Measurements from ENCODE around the gene FOLR1. TPM values are rescaled to one million over a fixed set of nuclear protein-coding genes. Genes with fewer than 3 reads are reported as not detected.

Gene FOLR1
- total and polyA plus RNA-seq, 3 experiments from 2014 or later, result not detected

DNA sequence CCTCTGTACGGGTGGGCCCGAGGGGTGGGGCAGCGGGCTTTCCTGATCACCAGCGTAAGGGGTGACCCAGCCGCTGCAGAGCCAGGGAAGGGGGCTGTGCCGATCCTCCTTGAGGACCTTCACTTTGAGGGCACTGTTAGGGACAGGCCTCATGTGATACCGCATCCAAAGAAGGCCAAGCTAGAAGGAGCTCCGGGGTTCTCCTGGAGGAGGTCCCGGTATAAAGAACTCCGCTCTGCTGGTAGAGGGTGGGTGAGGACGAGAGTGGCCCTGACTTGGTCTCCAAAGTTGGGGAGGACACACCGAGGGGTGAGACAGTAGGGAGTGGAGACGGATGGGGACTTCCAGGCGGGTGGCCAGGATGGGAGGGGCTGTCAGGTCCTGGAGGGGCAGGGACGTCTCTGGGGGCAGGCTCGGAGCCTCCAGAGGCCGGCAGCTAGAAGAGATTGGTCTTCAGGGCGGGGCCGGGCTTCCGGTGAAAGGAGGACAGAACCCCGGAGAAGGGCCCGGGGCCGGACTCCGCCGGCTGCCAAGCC, 47.4 kb downstream of the FOLR1 start:
- ChIA-PET POLR2A (no interaction called here), CTCF (no interaction called here)
- peaks cover 33% of the 10 kb centered on the region for H3K27me3 ChIP-seq (ENCODE audit: insufficient read depth, low read length, poor library complexity, severe bottlenecking)
- Mint-ChIP-seq H3K27ac (no peak overlapping the region), H3K4me1 (peaks cover 21 to 34% (median 28%) of the 10 kb centered on the region in 3 donors), H3K27me3 (peaks cover 33 to 40% of the 10 kb centered on the region in 2 donors), H3K4me3 (peak overlapping the region in 5 of 7 donors; percentile 56 to 88 (median 58)), H3K9me3 (peaks cover 0 to 2% (median 0%) of the 10 kb centered on the region in 5 donors), H3K36me3 (peaks cover 2 to 32% (median 9%) of the 10 kb centered on the region in 3 donors)
- no peak overlapping the region for H3K27ac ChIP-seq (ENCODE audit: low read depth, low read length)
- H3K4me1 ChIP-seq (ENCODE audit: insufficient read depth, low read length), result peaks cover 11% of the 10 kb centered on the region
- H3K9me3 ChIP-seq (ENCODE audit: low read length), result no peaks in the 10 kb centered on the region
- no peak overlapping the region for H3K4me3 ChIP-seq (ENCODE audit: low read length)
- peak in 1 of 5 donors; percentile 49 for DNase-seq
- peaks cover 4% of the 10 kb centered on the region for H3K36me3 ChIP-seq (ENCODE audit: insufficient read depth, low read length)

DNA sequence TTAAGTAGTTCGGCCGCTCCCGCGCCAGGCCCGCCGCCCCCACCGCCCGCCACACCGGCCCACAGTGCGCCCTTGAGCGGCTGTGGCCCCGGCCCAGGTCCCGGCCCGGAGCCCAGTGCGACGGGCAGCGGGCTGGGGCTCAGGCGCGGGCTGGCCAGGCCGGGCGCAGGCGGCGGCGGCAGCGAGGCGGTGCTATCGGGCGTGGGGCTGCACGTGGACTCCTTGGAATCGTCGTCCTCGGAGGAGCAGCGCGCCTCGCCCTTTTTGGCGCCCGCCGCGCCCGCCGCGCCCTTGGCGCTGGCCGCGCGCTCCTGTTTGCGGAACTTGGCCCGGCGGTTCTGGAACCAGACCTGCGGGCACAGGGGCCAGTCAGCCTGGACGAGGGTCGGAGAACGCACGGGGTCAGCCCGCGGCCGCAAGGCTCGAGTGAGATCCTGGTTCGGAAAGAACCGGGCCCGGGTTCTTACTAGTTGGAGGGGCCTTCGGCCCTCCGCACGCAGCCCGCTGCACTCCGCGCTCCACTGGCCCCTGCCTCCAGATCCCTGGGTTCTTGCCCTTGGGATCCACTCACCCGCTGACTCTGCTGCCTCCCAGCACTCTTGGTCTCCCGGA, 48.0 kb downstream of the FOLR1 start:
- Mint-ChIP-seq H3K4me1 (peaks cover 27 to 40% (median 30%) of the 10 kb centered on the region in 3 donors), H3K4me3 (peak overlapping the region in 5 of 7 donors; percentile 45 to 76 (median 71)), H3K36me3 (peaks cover 0 to 26% (median 4%) of the 10 kb centered on the region in 3 donors), H3K27me3 (peaks cover 38 to 40% of the 10 kb centered on the region in 2 donors), H3K9me3 (peaks cover 0 to 2% (median 0%) of the 10 kb centered on the region in 5 donors), H3K27ac (peak overlapping the region in 1 of 8 donors; percentile 13)
- ChIA-PET POLR2A (interaction anchor here (0.6 kb wide), 1 partner anchor 14 kb away, joined by 3 read pairs; no protein-coding TSS in a partner anchor), CTCF (no interaction called here)
- DNase-seq, result peak in 1 of 5 donors; percentile 40
- Histone ChIP-seq H3K9me3 (ENCODE audit: low read length) (no peaks in the 10 kb centered on the region), H3K27ac (ENCODE audit: low read depth, low read length) (no peak overlapping the region), H3K4me3 (ENCODE audit: low read length) (no peak overlapping the region), H3K4me1 (ENCODE audit: insufficient read depth, low read length) (peaks cover 11% of the 10 kb centered on the region), H3K27me3 (ENCODE audit: insufficient read depth, low read length, poor library complexity, severe bottlenecking) (peaks cover 39% of the 10 kb centered on the region), H3K36me3 (ENCODE audit: insufficient read depth, low read length) (peaks cover 3% of the 10 kb centered on the region)

DNA sequence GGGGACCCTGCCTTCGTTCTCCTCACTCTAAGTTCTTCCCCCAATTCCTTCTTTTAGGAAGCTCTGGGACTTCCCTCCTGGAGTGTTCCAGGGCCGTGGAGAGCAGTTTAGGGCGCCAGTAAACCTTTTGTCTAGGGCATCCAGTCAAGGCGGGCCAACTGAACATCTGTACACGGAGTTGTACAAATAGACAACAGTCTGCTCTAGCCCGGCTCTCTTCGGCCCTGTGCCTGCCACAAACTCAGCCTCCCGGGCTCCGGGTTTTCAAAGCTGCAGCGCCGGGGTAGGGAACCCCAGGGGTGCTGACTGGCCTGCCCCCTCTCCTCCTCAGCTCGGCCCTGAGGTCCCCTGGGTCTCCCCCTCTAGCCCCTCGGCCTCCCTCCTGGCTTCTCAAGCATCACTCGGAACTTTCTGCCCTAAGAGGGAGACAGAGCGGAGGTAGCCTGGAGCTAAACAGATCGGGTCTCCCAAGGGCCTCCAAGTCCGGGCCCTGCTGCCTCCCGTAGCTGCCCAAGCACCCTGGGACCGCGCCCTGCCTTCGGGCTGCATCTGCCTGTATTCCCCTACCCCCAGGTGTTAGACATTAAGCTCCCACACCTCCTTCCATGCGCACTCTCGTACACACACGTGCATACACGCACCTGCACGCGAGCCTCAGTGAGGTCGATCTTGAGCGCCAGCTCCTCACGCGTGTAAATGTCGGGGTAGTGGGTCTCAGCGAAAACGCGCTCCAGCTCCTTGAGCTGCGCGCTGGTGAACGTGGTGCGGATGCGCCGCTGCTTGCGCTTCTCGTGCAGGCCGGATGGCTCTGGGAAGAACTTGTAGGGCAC, 48.7 kb downstream of the FOLR1 start:
- ChIA-PET POLR2A (interaction anchor here (0.6 to 1.4 kb wide), 3 partner anchors 14 to 18 kb away, joined by 3 to 8 read pairs (median 3); no protein-coding TSS in a partner anchor), CTCF (no interaction called here)
- Mint-ChIP-seq H3K9me3 (peaks cover 0 to 2% (median 0%) of the 10 kb centered on the region in 5 donors), H3K4me3 (peak overlapping the region in 5 of 7 donors; percentile 45 to 76 (median 71)), H3K27ac (peak overlapping the region in 2 of 8 donors; percentile 13 to 75), H3K27me3 (peaks cover 39 to 40% of the 10 kb centered on the region in 2 donors), H3K4me1 (peaks cover 27 to 40% (median 30%) of the 10 kb centered on the region in 3 donors), H3K36me3 (peaks cover 0 to 20% (median 4%) of the 10 kb centered on the region in 3 donors)
- peaks cover 3% of the 10 kb centered on the region for H3K36me3 ChIP-seq (ENCODE audit: insufficient read depth, low read length)
- peaks cover 11% of the 10 kb centered on the region for H3K4me1 ChIP-seq (ENCODE audit: insufficient read depth, low read length)
- H3K27me3 ChIP-seq (ENCODE audit: insufficient read depth, low read length, poor library complexity, severe bottlenecking), result peaks cover 46% of the 10 kb centered on the region
- H3K27ac ChIP-seq (ENCODE audit: low read depth, low read length), result no peak overlapping the region
- H3K9me3 ChIP-seq (ENCODE audit: low read length), result no peaks in the 10 kb centered on the region
- H3K4me3 ChIP-seq (ENCODE audit: low read length), result no peak overlapping the region
- no peak for DNase-seq

DNA sequence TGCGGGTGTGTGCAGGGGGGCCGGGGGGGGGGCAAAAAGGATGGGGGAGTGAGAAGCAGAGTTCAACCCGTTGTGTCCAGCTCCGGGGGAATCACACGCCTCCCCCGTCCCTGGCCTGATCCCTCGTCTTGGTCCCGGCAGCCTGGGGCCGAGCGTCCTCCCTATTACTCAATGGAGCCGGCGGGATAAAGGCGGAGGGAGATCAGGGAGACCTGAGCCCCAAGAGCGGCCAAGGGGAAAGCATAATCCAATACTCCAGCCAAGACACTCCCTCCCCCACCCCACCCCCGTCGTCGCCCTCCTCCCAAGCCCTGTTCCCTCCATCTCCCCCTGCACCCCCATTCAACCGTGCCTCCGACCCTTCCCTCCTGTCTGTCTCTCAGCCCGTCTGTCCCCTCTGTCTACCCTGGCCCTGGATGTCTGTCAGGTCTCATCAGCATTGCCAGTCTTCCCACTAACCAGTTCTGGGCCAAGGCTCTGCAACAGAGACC, 49.4 kb downstream of the FOLR1 start:
- no peaks in the 10 kb centered on the region for H3K9me3 ChIP-seq (ENCODE audit: low read length)
- CTCF ChIA-PET, result no interaction called here

DNA sequence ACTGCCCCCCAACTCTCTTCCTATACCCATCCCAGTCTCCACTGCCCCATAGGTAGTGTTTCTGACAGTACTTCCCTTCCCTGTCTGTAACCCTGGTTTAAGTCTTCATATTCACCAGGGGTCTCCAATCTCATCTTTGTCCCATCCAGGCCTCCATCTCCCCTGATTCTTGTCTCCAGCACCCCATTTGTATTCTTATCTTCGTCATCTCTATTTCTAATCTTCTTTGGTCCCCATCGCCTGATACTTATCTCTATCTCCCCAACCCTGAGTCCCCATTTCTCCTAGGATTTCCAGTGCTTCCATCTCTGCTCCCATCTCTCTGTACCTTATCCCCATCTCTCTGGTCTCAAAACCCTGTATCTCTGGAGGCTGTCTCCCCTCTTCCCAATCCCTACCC, 50.2 kb downstream of the FOLR1 start:
- H3K27ac ChIP-seq (ENCODE audit: low read depth, low read length), result no peak overlapping the region
- H3K36me3 ChIP-seq (ENCODE audit: insufficient read depth, low read length), result peaks cover 3% of the 10 kb centered on the region
- no peak overlapping the region for H3K4me3 ChIP-seq (ENCODE audit: low read length)
- H3K9me3 Mint-ChIP-seq, result peaks cover 0 to 2% (median 0%) of the 10 kb centered on the region in 5 donors
- peaks cover 39 to 40% of the 10 kb centered on the region in 2 donors for H3K27me3 Mint-ChIP-seq
- ChIA-PET CTCF (no interaction called here), POLR2A (interaction anchor here (0.6 kb wide), 1 partner anchor 146 kb away, joined by 3 read pairs; no protein-coding TSS in a partner anchor)
- H3K9me3 ChIP-seq (ENCODE audit: low read length), result no peaks in the 10 kb centered on the region
- H3K27ac Mint-ChIP-seq, result peak overlapping the region in 1 of 8 donors; percentile 62
- peaks cover 27 to 40% (median 30%) of the 10 kb centered on the region in 3 donors for H3K4me1 Mint-ChIP-seq
- DNase-seq, result no peak
- H3K36me3 Mint-ChIP-seq, result peaks cover 0 to 7% (median 2%) of the 10 kb centered on the region in 3 donors
- peaks cover 11% of the 10 kb centered on the region for H3K4me1 ChIP-seq (ENCODE audit: insufficient read depth, low read length)
- H3K27me3 ChIP-seq (ENCODE audit: insufficient read depth, low read length, poor library complexity, severe bottlenecking), result peaks cover 59% of the 10 kb centered on the region
- no peak overlapping the region for H3K4me3 Mint-ChIP-seq

More for the DNA sequence above, 49.4 kb downstream of the FOLR1 start:
- no peak for DNase-seq
- Histone ChIP-seq H3K4me1 (ENCODE audit: insufficient read depth, low read length) (peaks cover 11% of the 10 kb centered on the region), H3K27ac (ENCODE audit: low read depth, low read length) (no peak overlapping the region), H3K4me3 (ENCODE audit: low read length) (no peak overlapping the region), H3K36me3 (ENCODE audit: insufficient read depth, low read length) (peaks cover 3% of the 10 kb centered on the region), H3K27me3 (ENCODE audit: insufficient read depth, low read length, poor library complexity, severe bottlenecking) (peaks cover 53% of the 10 kb centered on the region)
- Mint-ChIP-seq H3K27me3 (peaks cover 39 to 40% of the 10 kb centered on the region in 2 donors), H3K4me1 (peaks cover 27 to 40% (median 30%) of the 10 kb centered on the region in 3 donors), H3K36me3 (peaks cover 0 to 15% (median 4%) of the 10 kb centered on the region in 3 donors), H3K27ac (no peak overlapping the region), H3K4me3 (peak overlapping the region in 2 of 7 donors; percentile 27 to 71), H3K9me3 (peaks cover 0 to 2% (median 0%) of the 10 kb centered on the region in 5 donors)
- POLR2A ChIA-PET, result interaction anchor here (0.7 to 1.4 kb wide), 2 partner anchors 15 to 18 kb away, joined by 3 to 8 read pairs; no protein-coding TSS in a partner anchor

DNA sequence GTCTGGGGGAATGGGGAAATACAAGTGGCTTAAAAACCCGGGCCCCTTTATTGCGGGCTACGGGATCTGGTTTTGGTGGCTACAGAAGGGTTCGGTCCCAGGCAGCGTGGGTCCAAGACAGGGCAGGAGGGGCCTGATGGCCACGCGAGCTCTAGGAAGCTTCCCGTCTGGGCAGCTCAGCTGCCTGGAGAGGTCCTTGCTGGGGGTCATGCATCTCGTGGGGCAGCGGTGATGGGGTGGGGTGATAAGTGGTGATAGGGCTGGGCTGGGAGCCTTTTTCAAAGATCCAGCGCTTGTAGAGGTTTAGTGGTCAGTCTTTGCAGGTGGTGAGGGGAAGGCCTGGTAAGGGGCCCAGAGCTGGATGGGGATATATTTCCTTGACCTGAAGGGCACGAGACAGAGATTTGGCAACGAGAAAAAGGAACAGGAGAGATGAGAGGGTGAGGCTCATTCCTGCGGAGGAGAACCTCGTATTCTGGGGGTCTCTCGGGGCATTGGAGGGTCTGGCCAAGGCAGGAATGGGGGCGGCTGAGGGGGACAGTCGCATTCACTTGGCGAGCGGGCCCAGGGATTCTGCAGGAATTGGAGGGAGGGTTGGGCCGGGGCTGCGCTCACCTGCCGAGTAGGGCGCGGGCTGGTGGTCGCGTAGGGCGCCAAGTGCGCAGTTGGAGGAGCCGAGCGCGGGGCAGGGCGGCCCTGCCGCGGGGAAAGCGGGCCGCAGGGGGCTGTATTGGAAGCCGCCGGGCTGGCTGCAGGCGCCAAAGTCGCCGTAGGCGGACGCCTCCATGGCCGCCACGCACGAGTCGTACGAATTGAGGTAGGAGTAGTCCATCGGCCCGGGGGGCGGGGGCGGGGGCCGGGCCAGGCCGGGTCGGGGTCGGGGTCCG, 51.5 kb downstream of the FOLR1 start:
- POLR2A ChIA-PET, result no interaction called here
- H3K27ac ChIP-seq (ENCODE audit: low read depth, low read length), result no peak overlapping the region

DNA sequence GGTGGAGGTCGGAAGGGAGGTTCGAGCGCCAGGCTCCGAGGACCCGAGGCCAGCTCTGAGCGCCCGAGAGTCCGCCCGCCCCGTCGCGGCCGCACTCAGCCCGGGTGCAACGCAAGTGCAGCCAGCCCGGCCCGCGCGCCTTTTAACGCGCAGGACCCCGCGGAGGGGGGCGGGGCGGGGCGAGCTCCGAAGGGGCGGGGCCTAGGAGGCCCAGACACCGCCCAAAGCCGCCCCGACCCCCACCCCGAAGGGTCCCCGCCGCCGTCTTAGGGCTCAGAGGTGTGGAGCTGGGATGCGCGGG, 52.1 kb downstream of the FOLR1 start, which contains the start of gene PHOX2A:
TSS of gene PHOX2A (minus strand) at position 117 of the 301 bp plus-strand sequence. CDS start 172 bp downstream, outside the sequence.
- Mint-ChIP-seq H3K27me3 (peaks cover 42% of the 10 kb centered on the region in 2 donors), H3K36me3 (peaks cover 0 to 1% (median 0%) of the 10 kb centered on the region in 3 donors), H3K4me1 (peaks cover 27 to 36% (median 27%) of the 10 kb centered on the region in 3 donors), H3K9me3 (peaks cover 0 to 2% (median 0%) of the 10 kb centered on the region in 5 donors), H3K4me3 (peak within 1 kb of the TSS; percentile 8 to 57 (median 35)), H3K27ac (peak within 1 kb of the TSS in 1 of 8 donors; percentile 30)
- Histone ChIP-seq H3K27ac (ENCODE audit: low read depth, low read length) (no peak within 1 kb of the TSS), H3K4me1 (ENCODE audit: insufficient read depth, low read length) (peaks cover 11% of the 10 kb centered on the region), H3K9me3 (ENCODE audit: low read length) (no peaks in the 10 kb centered on the region), H3K4me3 (ENCODE audit: low read length) (no peak within 1 kb of the TSS), H3K27me3 (ENCODE audit: insufficient read depth, low read length, poor library complexity, severe bottlenecking) (peaks cover 60% of the 10 kb centered on the region), H3K36me3 (ENCODE audit: insufficient read depth, low read length) (no peaks in the 10 kb centered on the region)
- ChIA-PET CTCF (no interaction called here), POLR2A (no interaction called here)
- no peak for DNase-seq

More for the DNA sequence above, 51.5 kb downstream of the FOLR1 start:
- Histone ChIP-seq H3K36me3 (ENCODE audit: insufficient read depth, low read length) (no peaks in the 10 kb centered on the region), H3K9me3 (ENCODE audit: low read length) (no peaks in the 10 kb centered on the region), H3K4me3 (ENCODE audit: low read length) (no peak overlapping the region), H3K4me1 (ENCODE audit: insufficient read depth, low read length) (peaks cover 11% of the 10 kb centered on the region), H3K27me3 (ENCODE audit: insufficient read depth, low read length, poor library complexity, severe bottlenecking) (peaks cover 60% of the 10 kb centered on the region)
- CTCF ChIA-PET, result interaction anchor here (1.5 kb wide), 1 partner anchor 60 kb away, joined by 3 read pairs; no protein-coding TSS in a partner anchor
- DNase-seq, result no peak
- Mint-ChIP-seq H3K36me3 (peaks cover 0 to 2% (median 1%) of the 10 kb centered on the region in 3 donors), H3K9me3 (peaks cover 0 to 2% (median 0%) of the 10 kb centered on the region in 5 donors), H3K4me3 (peak overlapping the region in 4 of 7 donors; percentile 9 to 57 (median 38)), H3K27me3 (peaks cover 40 to 43% of the 10 kb centered on the region in 2 donors), H3K4me1 (peaks cover 27 to 40% (median 30%) of the 10 kb centered on the region in 3 donors), H3K27ac (no peak overlapping the region)

Data from CD8-positive, alpha-beta memory T cell (primary cell).